Transverse colon (tissue), 4 donors: ENCODE data around the gene LIPJ. TPM values are rescaled to one million over a fixed set of nuclear protein-coding genes. Genes with fewer than 3 reads are reported as not detected.

ENCODE experiments used
- DNase-seq: peaks from one replicate; pipeline ENCODE4 v3.0.0-alpha.2; 2019
- H3K27ac ChIP-seq, 4 donors: fragments of 200-600 bp; sonication (generic); 2 replicates each; pipeline ENCODE4 v1.5.1; 2016 to 2018; ENCODE audit warnings: inconsistent platforms in 4 of 4
- H3K27me3 ChIP-seq: fragments of 200-600 bp; sonication (generic); 2 replicates; pipeline ENCODE4 v1.5.1; 2017; ENCODE audit warnings: inconsistent platforms
- H3K36me3 ChIP-seq, 4 donors: fragments of 200-600 bp; sonication (generic); 2 replicates each; pipeline ENCODE4 v1.5.1; 2017 to 2019; ENCODE audit warnings: inconsistent platforms in 4 of 4
- H3K4me1 ChIP-seq, 4 donors: fragments of 200-600 bp; sonication (generic); 2 replicates each; pipeline ENCODE4 v1.5.1; 2017 to 2020; ENCODE audit warnings: inconsistent platforms in 4 of 4
- H3K4me3 ChIP-seq, 4 donors: fragments of 200-600 bp; sonication (generic); 1 replicate in 1 of 4; 2 replicates in 3 of 4; pipeline versions ENCODE4 v1.5.1 to v1.6.1; 2017 to 2019; ENCODE audit warnings: inconsistent platforms in 4 of 4
- H3K9me3 ChIP-seq, 2 donors: fragments of 200-600 bp; sonication (generic); 2 replicates each; pipeline ENCODE4 v1.5.1; 2017 to 2019; ENCODE audit warnings: inconsistent platforms in 2 of 2
- CTCF ChIP-seq, 5 experiments: fragments of 200-600 bp in 3 of 5; fragments of 450-650 bp in 2 of 5; sonication (generic) in 3 of 5; IDR thresholded peaks; 1 replicate in 2 of 5; 2 replicates in 3 of 5; pipeline ENCODE4 v1.5.1; 2016 to 2017; ENCODE audit warnings: antibody characterized with exemption in 5 of 5, inconsistent platforms in 3 of 5, mild to moderate bottlenecking in 2 of 5, moderate library complexity in 1 of 5
- EP300 ChIP-seq: sonication (generic); formaldehyde crosslinking; IDR thresholded peaks from one replicate; pipeline ENCODE4 v1.6.1; 2017; ENCODE audit warnings: antibody characterized with exemption, low read depth
- POLR2A ChIP-seq: fragments of 450-650 bp; IDR thresholded peaks from one replicate; pipeline ENCODE4 v1.6.1; 2016; ENCODE audit warnings: antibody characterized with exemption, mild to moderate bottlenecking, moderate library complexity
- POLR2AphosphoS5 ChIP-seq, 3 donors: sonication (generic); formaldehyde crosslinking; IDR thresholded peaks; one replicate each; pipeline ENCODE4 v1.6.1; 2016; ENCODE audit warnings: antibody characterized with exemption in 3 of 3
- WGBS, 2 donors: methylation state at CpG; one replicate each; pipeline ENCODE4 v1.1.5; 2018; ENCODE audit warnings: low coverage in 1 of 2; 5-methylcytosine and 5-hydroxymethylcytosine counted together
- in situ Hi-C, 4 donors: fragments of 200-750 bp; cut with MboI; loops; one replicate each; pipeline versions ENCODE4 v1.15.0 to v1.15.1; 2017; ENCODE audit warnings: low sequenced_read_pairs in 3 of 4, low pct_ligation_motif_present in 1 of 4, low pct_unique_long_range_greater_than_20kb in 1 of 4
- intact Hi-C: fragments of 100-400 bp; cut with DNase I; formaldehyde crosslinking; loops from one replicate; pipeline ENCODE4 v1.15.1; 2023; ENCODE audit warnings: low total_unique reads
- total RNA-seq, 4 donors: library from RNA; depleted of rRNA; stranded (reverse); fragments of >200 nt; gene quantifications; one replicate each; pipeline ENCODE4 v1.1.0, GENCODE V29; 2016

Gene LIPJ
- total RNA-seq, 4 donors from 2014 or later = 0.14 TPM; not detected in 3

GRCh38 chr10:88592381-88592780, 5.8 kb downstream of the LIPJ start:
- in situ Hi-C loops = no loop called here

GRCh38 chr10:88592906-88593305, 6.3 kb downstream of the LIPJ start:
- H3K36me3 ChIP-seq = no peaks in the 10 kb centered on the region
- in situ Hi-C loops = no loop called here
- WGBS, 2 donors = 58 to 78% methylated on average over 2 of the region's 2 CpGs
- TF ChIP-seq POLR2AphosphoS5 (IDR thresholded peaks at IDR 0.05) = no peak
- TF ChIP-seq EP300 = no peak
- no peak for TF ChIP-seq CTCF (IDR thresholded peaks at IDR 0.05)
- TF ChIP-seq POLR2A = no peak
- H3K4me1 ChIP-seq = no peaks in the 10 kb centered on the region
- no peaks in the 10 kb centered on the region for H3K27me3 ChIP-seq
- no peak overlapping the region for H3K4me3 ChIP-seq
- no peak overlapping the region for H3K27ac ChIP-seq
- H3K9me3 ChIP-seq = no peaks in the 10 kb centered on the region
- no peak for DNase-seq
- intact Hi-C loops = no loop called here

More at GRCh38 chr10:88592381-88592780, 5.8 kb downstream of the LIPJ start:
- Histone ChIP-seq H3K27me3 (no peaks in the 10 kb centered on the region), H3K36me3 (no peaks in the 10 kb centered on the region), H3K4me3 (no peak overlapping the region), H3K27ac (no peak overlapping the region), H3K4me1 (no peaks in the 10 kb centered on the region), H3K9me3 (no peaks in the 10 kb centered on the region)
- 64 to 80% methylated on average over 1 of the region's 1 CpG for WGBS, 2 donors
- no peak for TF ChIP-seq POLR2A
- DNase-seq = no peak
- intact Hi-C loops = no loop called here

GRCh38 chr10:88594482-88594881, 7.9 kb downstream of the LIPJ start:
- no peaks in the 10 kb centered on the region for H3K27me3 ChIP-seq
- H3K4me3 ChIP-seq = no peak overlapping the region
- no peaks in the 10 kb centered on the region for H3K9me3 ChIP-seq
- in situ Hi-C loops (no loop called here), intact Hi-C loops (no loop called here)
- 94 to 95% methylated on average over 1 of the region's 1 CpG for WGBS, 2 donors
- H3K4me1 ChIP-seq = no peaks in the 10 kb centered on the region
- TF ChIP-seq CTCF (IDR thresholded peaks at IDR 0.05) (no peak), POLR2A (no peak), EP300 (no peak), POLR2AphosphoS5 (IDR thresholded peaks at IDR 0.05) (no peak)
- H3K27ac ChIP-seq = no peak overlapping the region
- no peaks in the 10 kb centered on the region for H3K36me3 ChIP-seq
- DNase-seq = no peak

GRCh38 chr10:88598055-88598454, 11.5 kb downstream of the LIPJ start:
- no peaks in the 10 kb centered on the region for H3K4me1 ChIP-seq
- intact Hi-C loops (no loop called here), in situ Hi-C loops (no loop called here)
- no peaks in the 10 kb centered on the region for H3K27me3 ChIP-seq
- no peak for DNase-seq
- peaks cover 0 to 5% of the 10 kb centered on the region in 2 donors for H3K9me3 ChIP-seq
- no peak overlapping the region for H3K27ac ChIP-seq
- 61 to 78% methylated on average over 1 of the region's 1 CpG for WGBS, 2 donors
- no peaks in the 10 kb centered on the region for H3K36me3 ChIP-seq
- no peak overlapping the region for H3K4me3 ChIP-seq
- no peak for TF ChIP-seq POLR2A
- no peak for TF ChIP-seq CTCF (IDR thresholded peaks at IDR 0.05)
- no peak for TF ChIP-seq EP300
- no peak for TF ChIP-seq POLR2AphosphoS5 (IDR thresholded peaks at IDR 0.05)

- WGBS, 2 donors = 76 to 80% methylated on average over 2 to 6 of the region's 6 CpGs
- DNase-seq = no peak
- Histone ChIP-seq H3K27me3 (no peaks in the 10 kb centered on the region), H3K36me3 (no peaks in the 10 kb centered on the region), H3K9me3 (no peaks in the 10 kb centered on the region), H3K27ac (no peak overlapping the region), H3K4me1 (no peaks in the 10 kb centered on the region), H3K4me3 (no peak overlapping the region)
- TF ChIP-seq POLR2AphosphoS5 (IDR thresholded peaks at IDR 0.05) (no peak), POLR2A (no peak), CTCF (IDR thresholded peaks at IDR 0.05) (no peak), EP300 (no peak)
- in situ Hi-C loops (no loop called here), intact Hi-C loops (no loop called here)
These were observed 21.6 kb downstream of the LIPJ start for GRCh38 chr10:88608052-88608732.
